LoVo (cell line): ENCODE data around the gene SLITRK1.

ENCODE experiments used
- DNase-seq: peaks from one replicate; pipeline ENCODE4 v3.0.0-alpha.2; 2016; ENCODE audit warnings: low spot score

SLITRK1 gene

DNA sequence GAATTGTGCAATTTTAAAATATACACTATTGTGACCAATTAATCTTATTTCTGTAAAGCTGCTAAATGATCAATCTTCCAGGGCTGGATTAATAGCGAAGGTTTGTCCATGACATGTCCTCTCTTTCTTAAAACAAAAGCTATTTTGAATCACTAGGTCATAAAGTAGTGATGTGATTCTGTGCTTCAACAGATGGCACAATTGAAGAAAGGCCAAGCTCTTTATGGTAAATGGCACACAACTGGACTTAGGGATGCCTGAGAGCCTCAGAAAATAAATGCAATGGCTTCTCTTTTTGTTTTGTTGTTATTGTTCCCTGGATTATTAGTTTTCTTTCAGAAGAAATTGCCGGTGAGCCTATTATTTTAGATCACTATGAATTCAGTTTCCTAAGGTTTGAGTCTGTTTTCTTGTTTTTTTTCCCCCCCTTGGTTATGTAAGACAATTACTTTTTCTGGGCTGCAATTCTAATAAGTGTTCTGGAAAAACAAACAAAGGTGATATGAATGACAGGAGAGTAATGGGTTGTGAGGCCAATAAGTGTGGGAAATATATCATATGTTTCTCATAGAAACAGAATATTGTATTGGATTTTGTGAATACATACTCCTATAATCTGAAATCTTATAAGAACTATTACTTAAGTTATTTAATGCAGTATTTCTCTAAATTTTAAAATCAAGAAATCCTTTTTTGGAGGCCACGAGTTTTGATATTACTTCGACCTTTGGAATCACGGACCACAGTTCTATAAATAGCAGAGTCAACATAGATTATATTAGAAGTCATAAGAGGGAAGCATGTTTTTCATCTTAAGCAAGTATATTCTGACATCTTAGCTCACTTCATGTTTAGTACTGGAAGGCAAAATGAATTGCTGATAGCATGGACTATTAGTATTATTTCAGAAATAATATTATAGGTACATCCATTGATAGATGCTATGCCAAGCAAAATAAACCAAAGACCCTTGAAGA, 16.8 kb downstream of the SLITRK1 start:
- DNase-seq: no peak

DNA sequence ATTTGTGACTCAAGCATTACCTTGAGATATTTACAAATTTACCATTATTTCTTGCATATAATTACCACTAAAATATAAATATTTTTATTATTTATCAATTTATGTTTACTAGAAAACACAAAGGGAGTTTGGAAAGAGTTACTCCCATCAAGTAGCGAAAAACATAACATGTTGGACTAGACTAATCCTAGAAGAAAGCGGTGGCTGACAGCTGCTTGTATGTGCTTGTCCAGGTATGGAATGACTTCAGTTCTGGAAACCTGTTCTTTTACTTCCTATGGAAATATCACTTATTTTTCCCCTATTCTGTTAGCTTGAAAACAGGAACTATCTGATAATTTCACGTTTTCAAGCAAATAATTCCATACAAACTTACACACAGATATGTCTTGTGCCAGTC, 28.5 kb downstream of the SLITRK1 start:
- DNase-seq: no peak

DNA sequence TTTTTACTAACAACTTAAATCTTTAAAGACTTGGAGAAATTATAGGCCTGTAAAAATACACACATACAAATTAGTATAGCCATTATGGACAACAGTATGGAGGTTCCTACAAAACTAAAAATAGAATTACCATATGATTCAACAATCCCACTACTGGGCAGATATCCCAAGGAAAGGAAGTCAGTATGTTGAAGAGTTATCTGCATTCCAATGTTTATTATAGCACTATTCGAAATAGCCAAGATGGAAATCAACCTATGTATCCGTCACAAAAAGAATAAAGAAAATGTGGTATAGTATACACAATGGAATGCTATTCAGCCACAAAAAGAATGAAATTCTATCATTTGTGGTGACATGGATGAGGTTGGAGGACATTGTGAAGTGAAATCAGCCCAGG, 37.2 kb downstream of the SLITRK1 start:
- DNase-seq: no peak

DNA sequence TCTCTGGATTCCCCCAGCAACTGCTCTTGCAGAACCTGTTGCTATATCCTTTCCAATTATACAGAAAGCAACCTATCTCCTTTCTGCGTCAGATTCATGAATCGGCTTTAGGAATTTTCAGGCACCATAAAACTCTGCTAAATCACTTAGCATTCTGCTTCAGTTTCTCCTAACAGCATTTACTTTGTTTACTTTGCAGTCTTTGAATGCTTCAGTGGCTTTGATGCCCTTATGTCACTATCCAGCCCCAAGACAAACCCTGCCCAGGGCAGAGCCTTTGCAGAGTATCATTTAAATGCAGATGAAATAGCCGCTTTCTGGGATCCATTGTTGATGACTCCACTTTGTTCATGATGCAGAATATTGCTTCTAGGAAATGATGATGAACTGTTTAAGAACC, 43.1 kb downstream of the SLITRK1 start:
- no peak for DNase-seq

DNA sequence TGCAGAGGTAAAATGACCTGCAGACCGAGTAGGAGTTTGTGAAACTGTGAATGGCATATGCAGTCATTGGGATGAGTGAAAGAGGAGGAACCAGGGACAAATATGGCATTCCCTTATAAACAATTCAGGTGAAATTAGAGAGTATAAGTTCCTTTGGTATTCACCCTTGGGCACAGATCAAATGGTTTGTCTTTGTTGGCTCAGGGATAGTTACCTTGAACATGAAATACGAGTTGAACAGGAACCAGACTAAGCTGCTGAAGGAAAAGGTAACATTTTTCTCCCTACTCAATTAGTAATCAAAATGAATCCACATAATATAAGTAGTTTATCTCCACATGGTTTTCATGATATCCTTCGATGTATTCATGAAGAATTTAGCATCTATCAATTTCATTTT, 50.5 kb downstream of the SLITRK1 start:
- DNase-seq: no peak

DNA sequence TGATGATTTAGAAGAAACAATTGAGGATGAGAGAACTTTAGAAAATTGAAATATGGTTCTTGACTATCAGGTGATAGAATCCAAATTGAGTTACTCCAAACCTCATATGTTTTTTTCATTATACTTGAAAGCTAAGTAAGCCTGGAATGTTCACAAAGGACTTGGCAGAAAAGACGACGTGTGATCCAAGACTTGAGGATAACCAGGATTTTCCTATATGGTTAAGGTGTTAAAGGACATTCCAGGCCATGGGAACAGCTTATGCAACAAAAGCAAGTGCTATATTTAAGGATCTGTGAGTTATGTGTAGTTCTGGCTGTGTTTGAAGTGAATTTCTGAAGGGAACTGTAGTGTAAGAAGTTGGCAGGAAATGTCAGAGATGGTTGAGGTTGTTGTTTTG, 52.5 kb downstream of the SLITRK1 start:
- DNase-seq: no peak

DNA sequence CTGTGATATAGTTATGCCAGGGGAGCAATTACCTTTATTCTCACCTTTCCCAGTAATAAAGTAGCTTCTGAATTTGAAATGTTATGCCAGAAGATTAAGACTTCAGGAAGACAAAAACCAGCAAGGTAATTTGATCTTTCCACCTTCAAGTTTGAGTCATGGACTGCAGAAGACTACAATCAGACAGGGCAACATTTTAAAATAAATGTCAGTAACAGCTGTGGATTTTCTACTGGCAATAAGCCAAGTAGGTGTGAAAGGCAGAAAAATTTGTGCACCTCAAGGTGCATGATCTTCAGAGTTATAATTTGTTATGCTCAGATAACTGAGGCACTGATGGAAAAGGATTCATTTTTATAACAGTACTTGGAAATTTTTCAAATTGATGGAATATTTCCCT, 54.9 kb downstream of the SLITRK1 start:
- no peak for DNase-seq
